ENCODE data around the gene CACNB4.
A peak's percentile ranks its signal among the peaks of the same experiment; 100 is the strongest.

Gene CACNB4

GRCh38 chr2:151837926-151838325 lies 260.9 kb downstream of the CACNB4 start:
- TF ChIP-seq, protein P1, sequence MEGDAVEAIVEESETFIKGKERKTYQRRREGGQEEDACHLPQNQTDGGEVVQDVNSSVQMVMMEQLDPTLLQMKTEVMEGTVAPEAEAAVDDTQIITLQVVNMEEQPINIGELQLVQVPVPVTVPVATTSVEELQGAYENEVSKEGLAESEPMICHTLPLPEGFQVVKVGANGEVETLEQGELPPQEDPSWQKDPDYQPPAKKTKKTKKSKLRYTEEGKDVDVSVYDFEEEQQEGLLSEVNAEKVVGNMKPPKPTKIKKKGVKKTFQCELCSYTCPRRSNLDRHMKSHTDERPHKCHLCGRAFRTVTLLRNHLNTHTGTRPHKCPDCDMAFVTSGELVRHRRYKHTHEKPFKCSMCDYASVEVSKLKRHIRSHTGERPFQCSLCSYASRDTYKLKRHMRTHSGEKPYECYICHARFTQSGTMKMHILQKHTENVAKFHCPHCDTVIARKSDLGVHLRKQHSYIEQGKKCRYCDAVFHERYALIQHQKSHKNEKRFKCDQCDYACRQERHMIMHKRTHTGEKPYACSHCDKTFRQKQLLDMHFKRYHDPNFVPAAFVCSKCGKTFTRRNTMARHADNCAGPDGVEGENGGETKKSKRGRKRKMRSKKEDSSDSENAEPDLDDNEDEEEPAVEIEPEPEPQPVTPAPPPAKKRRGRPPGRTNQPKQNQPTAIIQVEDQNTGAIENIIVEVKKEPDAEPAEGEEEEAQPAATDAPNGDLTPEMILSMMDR (IDR thresholded peaks at IDR 0.05; ENCODE audit: low read depth, low read length), result no peak
- no peak for DNase-seq
- H3K36me3 ChIP-seq, result no peaks in the 10 kb centered on the region
- no peaks in the 10 kb centered on the region for H3K9me3 ChIP-seq (ENCODE audit: severe bottlenecking)
- no peak overlapping the region for H3K4me3 ChIP-seq (ENCODE audit: low read depth, low read length)
- H3K27me3 ChIP-seq (ENCODE audit: insufficient read depth, low read depth, severe bottlenecking), result no peaks in the 10 kb centered on the region
- H3K27ac ChIP-seq, result no peak overlapping the region

GRCh38 chr2:151833984-151834383 lies 264.9 kb downstream of the CACNB4 start:
- Histone ChIP-seq H3K36me3 (no peaks in the 10 kb centered on the region), H3K27me3 (ENCODE audit: insufficient read depth, low read depth, severe bottlenecking) (no peaks in the 10 kb centered on the region), H3K27ac (no peak overlapping the region), H3K9me3 (ENCODE audit: severe bottlenecking) (no peaks in the 10 kb centered on the region), H3K4me3 (ENCODE audit: low read depth, low read length) (no peak overlapping the region)
- TF ChIP-seq, protein P1 (IDR thresholded peaks at IDR 0.05; ENCODE audit: low read depth, low read length), result no peak
- no peak for DNase-seq

GRCh38 chr2:151830961-151831360 lies 267.9 kb downstream of the CACNB4 start:
- TF ChIP-seq, protein P1 (IDR thresholded peaks at IDR 0.05; ENCODE audit: low read depth, low read length), result no peak
- H3K36me3 ChIP-seq, result peaks cover 7% of the 10 kb centered on the region
- H3K27ac ChIP-seq, result no peak overlapping the region
- no peaks in the 10 kb centered on the region for H3K9me3 ChIP-seq (ENCODE audit: severe bottlenecking)
- DNase-seq, result no peak
- no peaks in the 10 kb centered on the region for H3K27me3 ChIP-seq (ENCODE audit: insufficient read depth, low read depth, severe bottlenecking)
- no peak overlapping the region for H3K4me3 ChIP-seq (ENCODE audit: low read depth, low read length)

GRCh38 chr2:151828890-151829324 lies 269.9 kb downstream of the CACNB4 start:
- TF ChIP-seq, protein P1 (IDR thresholded peaks at IDR 0.05; ENCODE audit: low read depth, low read length), result no peak
- H3K36me3 ChIP-seq, result peaks cover 7% of the 10 kb centered on the region
- H3K27me3 ChIP-seq (ENCODE audit: insufficient read depth, low read depth, severe bottlenecking), result no peaks in the 10 kb centered on the region
- peak overlapping the region; percentile 97 for H3K27ac ChIP-seq
- peak overlapping the region; percentile 46 for H3K4me3 ChIP-seq (ENCODE audit: low read depth, low read length)
- no peaks in the 10 kb centered on the region for H3K9me3 ChIP-seq (ENCODE audit: severe bottlenecking)
- DNase-seq, result no peak

GRCh38 chr2:151828143-151828889 lies 270.5 kb downstream of the CACNB4 start, which contains the start of gene ARL5A:
Gene ARL5A, minus strand, starts transcription at chr2:151828421. Its CDS starts 245 bp downstream, at chr2:151828176.
- H3K27me3 ChIP-seq (ENCODE audit: insufficient read depth, low read depth, severe bottlenecking), result no peaks in the 10 kb centered on the region
- peak; percentile 94 for DNase-seq
- peaks cover 7% of the 10 kb centered on the region for H3K36me3 ChIP-seq
- TF ChIP-seq, protein P1 (IDR thresholded peaks at IDR 0.05; ENCODE audit: low read depth, low read length), result no peak
- H3K9me3 ChIP-seq (ENCODE audit: severe bottlenecking), result no peaks in the 10 kb centered on the region
- H3K27ac ChIP-seq, result peak within 1 kb of the TSS; percentile 97
- peak within 1 kb of the TSS; percentile 70 for H3K4me3 ChIP-seq (ENCODE audit: low read depth, low read length)

Data from WERI-Rb-1 (cell line).